ENCODE results near the gene LNPK. TPM values are rescaled to one million over a fixed set of nuclear protein-coding genes. Genes with fewer than 3 reads are reported as not detected.
"Not testable (repeated sequence)": the region's sequence is repeated elsewhere in the genome, so short reads cannot be mapped to it uniquely, and the experiment has no call there.

Gene LNPK
- total RNA-seq, 1 experiment from 2014 or later: 21.8 TPM

DNA sequence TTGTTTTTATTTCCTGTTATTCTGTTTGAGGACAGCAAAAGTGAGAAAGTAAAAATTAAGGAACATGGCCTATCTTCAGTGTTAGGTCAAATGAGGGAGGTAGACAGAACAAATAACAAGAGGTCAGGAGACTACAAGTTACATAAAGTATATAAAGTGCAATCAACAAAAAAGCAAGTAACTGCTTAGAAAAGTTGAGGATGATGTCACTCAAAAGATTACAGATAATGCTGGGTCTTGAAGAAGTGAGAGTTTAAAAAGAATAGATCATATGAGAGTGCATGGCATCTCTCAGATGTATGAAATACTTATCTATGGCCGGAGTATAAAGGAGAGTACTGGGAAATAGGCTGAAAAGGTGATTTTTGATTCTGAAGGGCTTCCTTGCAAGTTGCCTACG is 79.9 kb downstream of the LNPK start:
- intact Hi-C loops (cut with micrococcal nuclease): no loop called here
- no peaks in the 10 kb centered on the region for H3K27me3 Mint-ChIP-seq (ENCODE audit: insufficient read depth, unreplicated experiment)
- no peak for TF ChIP-seq CTCF (IDR thresholded peaks at IDR 0.05; ENCODE audit: unreplicated experiment)
- ChIA-PET POLR2A (no interaction called here), CTCF (interaction anchor here (0.7 kb wide), 1 partner anchor 186 kb away, joined by 3 read pairs; no protein-coding TSS in a partner anchor)
- H3K9me3 Mint-ChIP-seq (ENCODE audit: unreplicated experiment): no peaks in the 10 kb centered on the region
- no peak overlapping the region for H3K27ac Mint-ChIP-seq (ENCODE audit: low read depth, unreplicated experiment)
- no peaks in the 10 kb centered on the region for H3K4me1 Mint-ChIP-seq (ENCODE audit: insufficient read depth, unreplicated experiment)
- no peaks in the 10 kb centered on the region for H3K36me3 Mint-ChIP-seq (ENCODE audit: insufficient read depth, unreplicated experiment)
- no TSS peak for BruUV-seq (replicated peaks)
- H3K4me3 Mint-ChIP-seq (ENCODE audit: unreplicated experiment): no peak overlapping the region
- no peak for DNase-seq (ENCODE audit: unreplicated experiment)

- H3K4me3 Mint-ChIP-seq (ENCODE audit: unreplicated experiment): no peak overlapping the region
- DNase-seq (ENCODE audit: unreplicated experiment): no peak
- H3K27me3 Mint-ChIP-seq (ENCODE audit: insufficient read depth, unreplicated experiment): no peaks in the 10 kb centered on the region
- H3K9me3 Mint-ChIP-seq (ENCODE audit: unreplicated experiment): no peaks in the 10 kb centered on the region
- ChIA-PET POLR2A (no interaction called here), CTCF (no interaction called here)
- no peak for TF ChIP-seq CTCF (IDR thresholded peaks at IDR 0.05; ENCODE audit: unreplicated experiment)
- intact Hi-C loops (cut with micrococcal nuclease): no loop called here
- no peaks in the 10 kb centered on the region for H3K4me1 Mint-ChIP-seq (ENCODE audit: insufficient read depth, unreplicated experiment)
- no TSS peak for BruUV-seq (replicated peaks)
- no peaks in the 10 kb centered on the region for H3K36me3 Mint-ChIP-seq (ENCODE audit: insufficient read depth, unreplicated experiment)
- no peak overlapping the region for H3K27ac Mint-ChIP-seq (ENCODE audit: low read depth, unreplicated experiment)
These were observed 83.1 kb downstream of the LNPK start for GRCh38 chr2:175918935-175919334.

DNA sequence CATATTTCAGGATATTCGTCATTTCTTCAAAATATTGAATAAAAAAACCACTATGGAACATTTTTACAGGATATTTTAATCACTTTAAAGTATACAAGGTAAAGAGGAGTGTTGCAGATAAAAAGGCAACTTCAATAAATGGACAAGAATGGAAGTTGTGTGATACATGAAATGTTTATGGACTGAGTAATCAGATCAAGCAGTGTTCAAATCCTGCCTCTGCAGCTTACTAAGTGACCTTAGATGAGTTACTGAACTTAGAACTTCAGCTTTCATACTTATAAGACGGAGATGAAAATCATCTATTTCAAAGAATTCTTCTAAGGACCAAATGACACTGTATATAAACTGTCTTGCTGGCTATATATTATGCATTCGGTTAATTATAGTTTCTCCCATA is 87.2 kb downstream of the LNPK start:
- H3K4me3 Mint-ChIP-seq (ENCODE audit: unreplicated experiment): no peak overlapping the region
- intact Hi-C loops (cut with micrococcal nuclease): no loop called here
- ChIA-PET CTCF (no interaction called here), POLR2A (no interaction called here)
- no peaks in the 10 kb centered on the region for H3K4me1 Mint-ChIP-seq (ENCODE audit: insufficient read depth, unreplicated experiment)
- H3K27me3 Mint-ChIP-seq (ENCODE audit: insufficient read depth, unreplicated experiment): peaks cover 12% of the 10 kb centered on the region
- no peak overlapping the region for H3K27ac Mint-ChIP-seq (ENCODE audit: low read depth, unreplicated experiment)
- no TSS peak for BruUV-seq (replicated peaks)
- H3K36me3 Mint-ChIP-seq (ENCODE audit: insufficient read depth, unreplicated experiment): no peaks in the 10 kb centered on the region
- H3K9me3 Mint-ChIP-seq (ENCODE audit: unreplicated experiment): no peaks in the 10 kb centered on the region
- no peak for TF ChIP-seq CTCF (IDR thresholded peaks at IDR 0.05; ENCODE audit: unreplicated experiment)
- no peak for DNase-seq (ENCODE audit: unreplicated experiment)

DNA sequence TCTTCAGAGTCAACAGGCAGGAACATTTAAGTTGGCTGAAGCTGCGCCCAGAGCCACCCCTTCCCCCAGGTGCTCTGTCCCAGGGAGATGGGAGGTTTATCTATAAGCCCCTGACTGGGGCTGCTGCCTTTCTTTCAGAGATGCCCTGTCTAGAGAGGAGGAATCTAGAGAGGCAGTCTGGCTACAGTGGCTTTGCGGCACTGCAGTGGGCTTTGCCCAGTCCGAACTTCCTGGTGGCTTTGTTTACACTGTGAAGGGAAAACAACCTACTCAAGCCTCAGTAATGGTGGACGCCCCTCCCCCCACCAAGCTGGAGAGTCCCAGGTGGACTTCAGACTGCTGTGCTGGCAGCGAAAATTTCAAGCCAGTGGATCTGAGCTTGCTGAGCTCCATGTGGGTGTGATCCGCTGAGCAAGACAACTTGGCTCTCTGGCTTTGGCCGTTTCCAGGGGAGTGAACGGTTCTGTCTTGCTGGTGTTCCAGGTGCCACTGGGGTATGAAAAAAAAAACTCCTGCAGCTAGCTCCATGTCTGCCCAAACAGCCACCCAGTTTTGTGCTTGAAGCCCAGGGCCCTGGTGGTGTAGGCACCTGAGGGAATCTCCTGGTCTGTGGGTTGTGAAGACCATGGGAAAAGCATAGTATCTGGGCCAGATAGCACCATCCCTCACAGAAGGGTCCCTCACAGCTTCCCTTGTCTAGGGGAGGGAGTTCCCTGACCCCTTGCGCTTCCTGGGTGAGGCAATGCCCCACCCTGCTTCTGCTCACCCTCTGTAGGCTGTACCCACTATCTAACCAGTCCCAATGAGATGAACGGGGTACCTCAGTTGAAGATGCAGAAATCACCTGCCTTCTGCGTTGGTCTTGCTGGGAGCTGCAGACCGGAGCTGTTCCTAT is 88.0 kb downstream of the LNPK start:
- CTCF ChIA-PET; H3K4me3 Mint-ChIP-seq (ENCODE audit: unreplicated experiment); DNase-seq (ENCODE audit: unreplicated experiment); H3K36me3 Mint-ChIP-seq (ENCODE audit: insufficient read depth, unreplicated experiment); BruUV-seq (replicated peaks); POLR2A ChIA-PET; H3K4me1 Mint-ChIP-seq (ENCODE audit: insufficient read depth, unreplicated experiment); H3K27ac Mint-ChIP-seq (ENCODE audit: low read depth, unreplicated experiment); H3K9me3 Mint-ChIP-seq (ENCODE audit: unreplicated experiment); intact Hi-C loops (cut with micrococcal nuclease): not testable (repeated sequence)
- H3K27me3 Mint-ChIP-seq (ENCODE audit: insufficient read depth, unreplicated experiment): peaks cover 12% of the 10 kb centered on the region

DNA sequence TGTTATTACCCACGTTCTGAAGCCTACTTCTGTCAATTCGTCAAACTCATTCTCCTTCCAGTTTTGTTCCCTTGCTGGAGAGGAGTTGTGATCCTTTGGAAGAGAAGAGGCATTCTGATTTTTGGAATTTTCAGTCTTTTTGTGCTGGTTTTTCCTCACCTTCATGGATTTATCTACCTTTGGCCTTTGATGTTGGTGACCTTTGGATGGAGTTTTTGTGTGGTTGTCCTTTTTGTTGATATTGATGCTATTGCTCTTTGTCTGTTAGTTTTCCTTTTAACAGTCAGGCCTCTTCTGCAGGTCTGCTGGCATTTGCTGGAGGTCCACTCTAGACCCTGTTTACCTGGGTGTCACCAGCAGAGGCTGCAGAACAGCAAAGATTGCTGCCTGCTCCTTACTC is 88.8 kb downstream of the LNPK start:
- H3K9me3 Mint-ChIP-seq (ENCODE audit: unreplicated experiment); DNase-seq (ENCODE audit: unreplicated experiment); intact Hi-C loops (cut with micrococcal nuclease); H3K36me3 Mint-ChIP-seq (ENCODE audit: insufficient read depth, unreplicated experiment); H3K4me1 Mint-ChIP-seq (ENCODE audit: insufficient read depth, unreplicated experiment); BruUV-seq (replicated peaks); H3K27ac Mint-ChIP-seq (ENCODE audit: low read depth, unreplicated experiment); H3K4me3 Mint-ChIP-seq (ENCODE audit: unreplicated experiment): not testable (repeated sequence)
- ChIA-PET POLR2A (interaction anchor here (0.7 kb wide), 1 partner anchor 82 kb away, joined by 3 read pairs; no protein-coding TSS in a partner anchor), CTCF (interaction anchor here (0.7 to 0.8 kb wide), 2 partner anchors 12 to 397 kb away, joined by 3 read pairs; no protein-coding TSS in a partner anchor)
- H3K27me3 Mint-ChIP-seq (ENCODE audit: insufficient read depth, unreplicated experiment): peaks cover 12% of the 10 kb centered on the region
